GM12865 (cell line): ENCODE measurements around the gene SPTBN5.

Experiments
- DNase-seq: peaks from one replicate; pipeline ENCODE4 v3.0.0; 2010; ENCODE audit warnings: low read depth
- H3K4me3 ChIP-seq: 2 replicates; pipeline ENCODE4 v1.5.1; 2011; ENCODE audit warnings: mild to moderate bottlenecking, low read depth, low read length, control low read depth
- TF ChIP-seq, protein P1 (sequence below): IDR thresholded peaks from 2 replicates; pipeline ENCODE4 v1.5.1; 2011; ENCODE audit warnings: low read length, control low read depth, low read depth, inconsistent platforms; ENCODE audit not compliant: insufficient read depth; ENCODE audit errors: missing control alignments

Gene SPTBN5

DNA sequence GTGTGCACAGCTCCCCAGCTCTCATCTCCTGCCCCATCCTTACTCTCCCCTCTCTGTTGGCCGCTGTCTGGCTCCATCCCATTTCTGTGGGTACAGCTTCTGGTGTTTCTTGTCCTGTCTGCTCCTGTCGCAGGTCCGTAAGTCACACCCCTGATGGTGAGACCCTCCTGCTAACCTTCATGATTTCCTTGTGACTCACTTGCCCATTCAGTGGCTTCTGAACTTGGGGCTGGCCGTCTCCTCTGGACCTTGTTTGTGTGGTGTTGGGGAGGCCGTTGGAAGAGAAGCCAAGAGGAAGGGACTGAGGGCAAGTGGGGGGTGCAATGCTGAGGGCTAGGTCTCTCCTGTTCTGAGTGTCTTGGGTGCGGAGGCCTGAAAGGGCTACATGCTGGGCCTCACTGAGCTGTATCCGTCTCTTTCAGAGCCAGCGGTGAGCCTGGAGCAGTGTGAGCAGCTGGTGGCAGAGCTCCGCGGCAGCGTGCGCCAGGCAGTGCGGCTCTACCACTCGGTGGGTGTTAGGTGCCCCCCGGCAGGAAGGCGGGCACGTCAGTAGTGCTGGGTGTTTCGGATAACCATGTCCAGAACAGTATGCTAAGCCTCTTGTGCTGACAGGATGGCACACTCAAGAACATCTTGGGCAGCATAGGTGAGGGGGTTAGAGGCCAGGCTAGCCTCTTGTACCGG lies 69.6 kb downstream of the SPTBN5 start:
- no peak overlapping the region for H3K4me3 ChIP-seq
- TF ChIP-seq, protein P1, sequence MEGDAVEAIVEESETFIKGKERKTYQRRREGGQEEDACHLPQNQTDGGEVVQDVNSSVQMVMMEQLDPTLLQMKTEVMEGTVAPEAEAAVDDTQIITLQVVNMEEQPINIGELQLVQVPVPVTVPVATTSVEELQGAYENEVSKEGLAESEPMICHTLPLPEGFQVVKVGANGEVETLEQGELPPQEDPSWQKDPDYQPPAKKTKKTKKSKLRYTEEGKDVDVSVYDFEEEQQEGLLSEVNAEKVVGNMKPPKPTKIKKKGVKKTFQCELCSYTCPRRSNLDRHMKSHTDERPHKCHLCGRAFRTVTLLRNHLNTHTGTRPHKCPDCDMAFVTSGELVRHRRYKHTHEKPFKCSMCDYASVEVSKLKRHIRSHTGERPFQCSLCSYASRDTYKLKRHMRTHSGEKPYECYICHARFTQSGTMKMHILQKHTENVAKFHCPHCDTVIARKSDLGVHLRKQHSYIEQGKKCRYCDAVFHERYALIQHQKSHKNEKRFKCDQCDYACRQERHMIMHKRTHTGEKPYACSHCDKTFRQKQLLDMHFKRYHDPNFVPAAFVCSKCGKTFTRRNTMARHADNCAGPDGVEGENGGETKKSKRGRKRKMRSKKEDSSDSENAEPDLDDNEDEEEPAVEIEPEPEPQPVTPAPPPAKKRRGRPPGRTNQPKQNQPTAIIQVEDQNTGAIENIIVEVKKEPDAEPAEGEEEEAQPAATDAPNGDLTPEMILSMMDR: no peak
- DNase-seq: no peak

DNA sequence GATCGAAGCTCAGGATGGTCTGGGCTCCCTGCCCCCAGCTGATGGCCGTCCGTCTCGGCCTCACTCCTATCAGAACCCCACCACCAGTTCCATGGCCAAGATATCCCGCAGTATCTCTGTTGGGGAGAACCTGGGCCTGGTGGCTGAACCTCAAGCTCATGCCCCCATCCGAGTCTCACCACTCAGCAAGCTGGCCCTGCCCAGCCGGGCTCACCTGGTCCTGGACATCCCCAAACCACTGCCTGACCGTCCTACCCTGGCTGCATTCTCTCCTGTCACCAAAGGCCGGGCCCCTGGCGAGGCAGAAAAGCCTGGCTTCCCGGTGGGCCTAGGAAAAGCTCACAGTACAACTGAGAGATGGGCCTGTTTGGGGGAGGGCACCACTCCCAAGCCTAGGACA lies 70.4 kb downstream of the SPTBN5 start:
- TF ChIP-seq, protein P1: no peak
- no peak overlapping the region for H3K4me3 ChIP-seq
- DNase-seq: no peak

DNA sequence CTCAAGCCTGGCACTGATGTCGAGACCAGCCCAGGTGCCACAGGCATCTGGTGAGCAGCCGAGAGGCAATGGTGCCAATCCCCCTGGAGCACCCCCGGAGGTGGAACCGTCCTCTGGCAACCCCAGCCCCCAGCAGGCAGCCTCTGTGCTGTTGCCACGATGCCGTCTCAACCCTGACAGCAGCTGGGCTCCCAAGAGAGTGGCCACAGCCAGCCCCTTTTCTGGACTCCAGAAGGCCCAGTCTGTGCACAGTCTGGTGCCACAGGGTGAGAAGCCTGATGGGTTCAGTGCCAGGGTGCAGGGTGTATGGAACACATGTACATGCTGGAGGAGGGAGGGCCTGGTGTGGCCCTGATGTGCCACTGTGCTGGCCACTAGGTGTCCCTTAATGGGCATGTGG lies 70.9 kb downstream of the SPTBN5 start:
- no peak overlapping the region for H3K4me3 ChIP-seq
- TF ChIP-seq, protein P1: no peak
- no peak for DNase-seq

DNA sequence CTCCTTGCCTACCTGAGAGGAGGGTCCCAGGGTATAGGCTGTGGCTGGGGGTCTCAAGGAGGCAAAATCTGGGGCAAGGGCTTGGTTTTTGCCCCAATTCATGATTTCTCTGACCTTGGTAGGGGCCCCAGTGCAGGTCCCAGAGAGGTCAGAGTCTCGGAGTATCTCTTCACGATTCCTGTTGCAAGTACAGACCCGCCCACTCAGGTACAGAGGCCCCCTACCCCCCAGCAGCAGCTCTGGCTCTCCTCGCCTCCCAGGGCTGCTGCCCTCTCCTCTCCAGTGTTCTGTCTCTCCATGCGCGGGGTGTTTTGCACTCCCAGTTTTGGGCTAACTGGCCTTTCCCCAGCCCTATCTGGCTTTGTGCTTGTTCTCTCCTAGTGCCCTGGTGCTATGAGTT lies 71.4 kb downstream of the SPTBN5 start:
- no peak for DNase-seq
- TF ChIP-seq, protein P1: no peak

DNA sequence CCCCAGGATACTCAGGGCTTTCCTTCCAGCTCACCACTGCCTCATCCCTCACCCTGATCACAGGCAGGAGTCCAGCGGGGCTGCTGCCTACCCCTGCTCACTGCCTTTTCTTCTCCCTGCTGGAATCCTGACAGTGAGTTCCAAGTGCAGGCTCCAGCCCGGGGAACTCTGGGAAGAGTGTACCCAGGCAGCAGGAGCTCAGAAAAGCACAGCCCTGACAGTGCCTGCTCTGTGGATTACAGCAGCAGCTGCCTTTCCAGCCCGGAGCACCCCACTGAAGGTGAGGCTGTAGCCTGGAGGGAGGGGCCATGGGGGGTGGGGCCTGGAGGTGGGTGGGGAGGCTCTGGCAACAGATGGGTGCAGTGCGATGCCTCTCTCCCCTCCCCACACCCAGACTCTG lies 72.0 kb downstream of the SPTBN5 start:
- TF ChIP-seq, protein P1: no peak

More for the DNA sequence above, 71.4 kb downstream of the SPTBN5 start:
- H3K4me3 ChIP-seq: no peak overlapping the region

DNA sequence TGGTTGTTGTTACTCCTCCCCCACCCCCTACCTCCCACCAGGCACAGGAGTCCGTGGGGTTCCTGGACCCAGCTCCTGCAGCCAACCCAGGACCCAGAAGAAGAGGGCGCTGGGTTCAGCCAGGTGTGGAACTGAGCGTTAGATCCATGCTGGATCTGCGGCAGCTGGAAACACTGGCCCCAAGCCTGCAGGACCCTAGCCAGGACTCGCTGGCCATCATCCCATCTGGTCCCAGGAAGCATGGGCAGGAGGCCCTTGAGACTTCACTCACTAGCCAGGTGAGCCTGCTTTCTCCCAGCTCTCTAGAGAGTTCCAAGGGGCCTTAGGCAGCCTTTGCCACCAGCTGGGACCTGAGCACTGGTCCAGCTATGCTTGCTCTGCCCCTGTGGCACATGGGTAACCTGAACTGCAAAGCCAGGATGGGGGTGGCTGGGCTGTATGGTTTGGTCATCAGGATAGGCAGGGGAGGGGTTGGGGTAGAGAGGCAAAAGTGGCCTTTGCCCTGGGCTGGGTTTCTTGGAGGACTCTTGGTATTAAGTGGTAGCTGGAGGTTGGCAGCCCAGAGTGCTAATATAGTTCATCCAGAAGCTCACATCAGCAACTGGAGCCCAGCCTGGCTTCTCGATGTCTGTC lies 72.9 kb downstream of the SPTBN5 start:
- TF ChIP-seq, protein P1: no peak
- DNase-seq: no peak
- H3K4me3 ChIP-seq: no peak overlapping the region

More for the DNA sequence above, 72.0 kb downstream of the SPTBN5 start:
- no peak for DNase-seq
- H3K4me3 ChIP-seq: no peak overlapping the region

DNA sequence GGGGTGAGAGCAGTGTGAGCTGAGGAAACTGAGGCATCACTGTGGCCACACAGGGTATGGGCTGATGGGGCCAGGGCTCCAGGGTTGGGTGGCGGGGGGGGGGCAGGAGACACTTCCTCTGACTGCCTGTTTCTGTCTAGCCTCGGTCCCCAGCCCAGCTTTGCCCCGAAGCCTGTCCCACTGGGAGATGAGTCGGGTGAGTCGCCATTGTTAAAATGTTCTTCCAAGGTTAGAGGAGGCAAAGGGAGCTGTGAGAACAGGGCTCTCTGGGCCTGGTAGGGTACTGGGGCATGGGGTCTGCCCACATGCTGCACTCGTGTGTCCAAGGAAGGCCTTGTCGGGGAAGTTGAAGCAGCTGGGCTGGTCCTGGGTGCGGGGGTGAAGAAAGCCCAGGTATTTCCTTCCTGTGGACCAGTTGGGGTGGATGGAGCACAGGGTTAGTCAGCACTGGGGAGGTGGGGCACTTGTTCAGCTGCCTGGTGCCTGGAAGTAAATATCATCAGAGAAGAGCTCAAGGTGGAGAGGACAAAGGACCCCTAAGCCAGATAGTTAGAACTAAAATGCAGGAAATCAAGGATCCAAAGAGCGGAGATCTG lies 74.3 kb downstream of the SPTBN5 start:
- no peak overlapping the region for H3K4me3 ChIP-seq
- no peak for DNase-seq
- TF ChIP-seq, protein P1: no peak
